ELR (cell line): Measurements from ENCODE around the gene SPTSSA.
"Not testable (repeated sequence)": the region's sequence is repeated elsewhere in the genome, so short reads cannot be mapped to it uniquely, and the experiment has no call there.

Experiments
- DNase-seq: peaks from one replicate; pipeline ENCODE4 v3.0.0-alpha.2; 2015; ENCODE audit warnings: low read depth

The SPTSSA gene

GRCh38 chr14:34426313-34427295 is 35.4 kb downstream of the SPTSSA start:
- DNase-seq: no peak

GRCh38 chr14:34425095-34425851 is 36.8 kb downstream of the SPTSSA start:
- DNase-seq: no peak

- DNase-seq: no peak
Measured at GRCh38 chr14:34424488-34424887, 37.6 kb downstream of the SPTSSA start.

GRCh38 chr14:34423445-34423844 is 38.6 kb downstream of the SPTSSA start:
- no peak for DNase-seq

GRCh38 chr14:34420547-34421150 is 41.4 kb downstream of the SPTSSA start:
- DNase-seq: no peak

- no peak for DNase-seq
Measured at GRCh38 chr14:34409721-34410120, 52.3 kb downstream of the SPTSSA start.

- DNase-seq: no peak
Measured at GRCh38 chr14:34407951-34408350, 54.1 kb downstream of the SPTSSA start.

- no peak for DNase-seq
Measured at GRCh38 chr14:34404416-34404815, 57.6 kb downstream of the SPTSSA start.

- no peak for DNase-seq
Measured at GRCh38 chr14:34403646-34404045, 58.4 kb downstream of the SPTSSA start.

GRCh38 chr14:34398024-34398423 is 64.0 kb downstream of the SPTSSA start:
- DNase-seq: no peak

GRCh38 chr14:34387974-34388516 is 74.0 kb downstream of the SPTSSA start:
- no peak for DNase-seq

- no peak for DNase-seq
Measured at GRCh38 chr14:34386865-34387485, 75.1 kb downstream of the SPTSSA start.

GRCh38 chr14:34385881-34386280 is 76.2 kb downstream of the SPTSSA start:
- DNase-seq: not testable (repeated sequence)

- DNase-seq: no peak
Measured at GRCh38 chr14:34383839-34384238, 78.2 kb downstream of the SPTSSA start.
